GM23248 (cell line): Measurements from ENCODE around the gene KCNG4.

ENCODE experiments used
- EZH2 ChIP-seq: fragments of 200-600 bp; sonication (generic); IDR thresholded peaks from 2 replicates; pipeline ENCODE4 v1.6.1; 2018; ENCODE audit warnings: antibody characterized with exemption, mild to moderate bottlenecking; ENCODE audit not compliant: insufficient read depth, poor library complexity, severe bottlenecking
- EZH2phosphoT487 ChIP-seq: fragments of 200-600 bp; sonication (generic); IDR thresholded peaks from 2 replicates; pipeline ENCODE4 v1.6.1; 2018; ENCODE audit warnings: antibody characterized with exemption, moderate library complexity, mild to moderate bottlenecking, low read depth; ENCODE audit not compliant: insufficient read depth

GRCh38 chr16:84214451-84215066 is 25.3 kb downstream of the KCNG4 start:
- TF ChIP-seq EZH2phosphoT487 (no peak), EZH2 (no peak)
